HG03108 (cell line): ENCODE results near the gene PDHB.

Experiments
- ATAC-seq: cut with Tn5 transposase; IDR thresholded peaks from one replicate; pipeline ENCODE4 v1.9.1; 2021; ENCODE audit warnings: moderate library complexity; ENCODE audit not compliant: unreplicated experiment

Gene PDHB

DNA sequence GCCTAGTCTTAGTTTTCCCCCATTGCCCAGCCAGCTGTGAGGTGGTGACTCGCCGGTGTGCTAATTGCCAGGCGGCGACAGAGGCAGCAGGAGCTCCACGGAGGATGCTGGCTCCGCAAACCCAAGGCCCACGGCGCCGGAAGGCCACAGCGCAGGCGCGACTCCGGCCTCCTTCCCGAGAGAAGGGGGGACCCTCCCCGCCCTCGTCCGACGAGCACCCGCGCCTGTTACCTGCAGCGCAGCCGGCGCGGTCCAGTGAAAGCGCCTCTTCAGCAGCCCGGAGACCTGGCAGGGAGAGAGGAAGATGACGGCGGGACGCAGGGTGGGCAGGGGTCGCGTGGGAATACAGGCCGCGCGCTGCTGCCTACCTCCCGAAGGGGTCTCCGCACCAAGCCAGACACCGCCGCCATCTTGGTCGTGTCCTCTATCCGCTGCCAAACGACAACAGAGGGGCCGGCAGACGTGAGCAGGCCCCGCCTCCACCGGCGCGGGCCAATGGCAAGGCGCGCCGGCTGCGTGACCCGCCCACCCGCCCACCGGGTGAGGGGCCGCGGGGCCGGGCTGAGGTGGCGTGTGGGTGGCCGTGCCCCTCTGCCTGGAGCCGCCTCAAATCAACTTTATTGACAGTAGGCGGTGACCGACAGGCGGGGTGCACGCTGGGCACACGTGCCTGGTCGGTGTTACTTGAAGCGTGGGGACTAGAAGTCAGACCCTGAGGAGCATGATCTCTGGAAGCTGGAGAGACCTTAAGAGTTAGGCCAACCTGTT is at the start of gene PDHB:
TSS of gene PDHB (minus strand) at position 433 of the 768 bp plus-strand sequence. CDS start at position 410, 23 bp downstream.
- peak; percentile 86 for ATAC-seq

DNA sequence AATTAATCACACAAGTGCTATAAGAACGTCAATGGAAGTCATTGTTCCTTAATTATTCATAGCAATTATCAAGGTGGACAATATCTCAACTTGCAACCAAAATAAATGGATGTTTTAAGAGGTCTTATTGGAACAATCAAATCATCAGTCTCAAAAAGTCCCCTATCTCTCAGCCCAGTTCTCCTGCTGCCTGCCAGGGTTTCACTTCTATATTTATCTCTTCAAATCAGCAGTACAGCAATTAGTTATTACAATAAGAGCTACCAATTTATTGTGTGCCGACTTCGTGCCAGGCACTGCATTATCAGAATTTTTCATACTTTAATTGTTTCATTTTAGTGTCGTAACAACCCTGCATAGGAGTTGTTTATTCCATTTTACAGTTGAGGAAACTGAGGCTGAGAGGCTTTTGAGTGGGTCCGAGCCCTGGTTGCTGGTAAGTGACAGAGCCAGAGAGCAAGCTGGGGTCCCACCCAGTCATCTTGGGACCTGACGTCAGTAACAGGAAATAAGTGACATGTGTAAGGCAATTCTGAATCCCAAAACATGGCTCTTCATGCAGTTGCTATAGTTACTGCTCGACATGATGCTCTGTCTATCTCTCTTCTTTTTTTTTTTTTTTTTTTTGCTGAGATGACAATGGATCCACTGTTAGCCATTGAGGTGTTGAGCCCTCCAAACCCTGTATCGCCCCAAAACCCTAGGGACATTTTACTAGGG is 49.4 kb upstream of the PDHB start:
- ATAC-seq: no peak

DNA sequence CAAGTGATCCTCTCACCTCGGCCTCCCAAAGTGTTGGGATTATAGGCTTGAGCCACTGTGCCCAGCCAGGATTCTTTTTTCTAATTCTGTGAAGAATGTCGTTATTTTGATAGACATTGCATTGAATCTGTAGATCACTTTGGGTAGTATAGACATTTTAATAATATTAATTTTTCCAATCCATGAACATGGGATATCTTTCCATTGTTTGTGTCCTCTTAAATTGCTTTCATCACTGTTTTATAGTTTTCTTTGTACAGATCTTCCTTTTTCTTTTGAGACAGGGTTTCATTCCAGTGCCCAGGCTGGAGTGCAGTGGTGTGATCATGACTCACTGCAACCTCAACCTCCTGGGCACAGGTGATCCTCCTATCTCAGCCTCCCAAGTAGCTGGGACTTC is 46.7 kb upstream of the PDHB start:
- ATAC-seq: no peak

DNA sequence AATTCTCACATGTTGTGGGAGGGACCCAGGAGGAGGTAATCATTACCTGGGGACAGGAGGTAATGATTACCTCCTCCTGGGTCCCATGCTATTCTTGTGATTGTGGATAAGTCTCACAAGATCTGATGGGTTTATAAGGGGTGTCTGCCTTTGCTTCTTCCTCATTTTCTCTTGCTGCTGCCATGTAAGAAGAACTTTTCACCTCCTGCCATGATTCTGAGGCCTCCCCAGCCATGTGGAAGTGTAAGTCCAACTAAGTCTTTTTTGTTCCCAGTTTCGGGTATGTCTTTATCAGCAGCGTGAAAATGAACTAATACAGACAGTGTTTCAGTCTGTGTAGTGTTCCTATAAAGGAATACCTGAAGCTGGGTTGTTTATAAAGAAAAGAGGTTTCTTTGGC is 45.1 kb upstream of the PDHB start:
- ATAC-seq: no peak

DNA sequence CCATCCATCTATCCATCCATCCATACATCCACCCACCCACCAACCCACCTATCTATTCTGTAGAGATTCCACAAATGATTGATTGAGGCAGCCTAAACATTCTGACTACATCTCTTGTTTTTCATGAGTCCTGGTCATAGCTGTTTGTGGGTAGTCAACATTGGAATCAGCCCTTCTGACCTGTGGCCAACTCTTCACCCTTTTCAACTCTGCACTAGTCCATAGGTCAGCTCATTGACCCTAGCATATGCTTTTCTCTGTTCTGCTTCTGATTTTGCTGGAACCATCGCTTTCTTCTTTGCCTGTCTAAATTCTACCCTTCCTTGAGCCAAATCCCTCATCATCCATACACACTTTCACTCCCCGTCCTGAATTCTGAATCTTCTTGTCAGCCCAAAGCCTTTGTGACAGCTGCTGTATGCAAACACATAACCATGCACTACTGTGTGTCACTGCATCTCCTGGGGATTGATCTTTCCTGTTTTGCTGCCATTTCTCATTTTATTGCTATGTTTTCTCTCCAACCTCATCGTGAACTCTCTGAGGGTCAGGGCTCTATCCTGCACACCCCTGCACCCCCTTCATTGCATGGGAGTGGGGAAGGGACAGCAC is 41.4 kb upstream of the PDHB start:
- no peak for ATAC-seq

DNA sequence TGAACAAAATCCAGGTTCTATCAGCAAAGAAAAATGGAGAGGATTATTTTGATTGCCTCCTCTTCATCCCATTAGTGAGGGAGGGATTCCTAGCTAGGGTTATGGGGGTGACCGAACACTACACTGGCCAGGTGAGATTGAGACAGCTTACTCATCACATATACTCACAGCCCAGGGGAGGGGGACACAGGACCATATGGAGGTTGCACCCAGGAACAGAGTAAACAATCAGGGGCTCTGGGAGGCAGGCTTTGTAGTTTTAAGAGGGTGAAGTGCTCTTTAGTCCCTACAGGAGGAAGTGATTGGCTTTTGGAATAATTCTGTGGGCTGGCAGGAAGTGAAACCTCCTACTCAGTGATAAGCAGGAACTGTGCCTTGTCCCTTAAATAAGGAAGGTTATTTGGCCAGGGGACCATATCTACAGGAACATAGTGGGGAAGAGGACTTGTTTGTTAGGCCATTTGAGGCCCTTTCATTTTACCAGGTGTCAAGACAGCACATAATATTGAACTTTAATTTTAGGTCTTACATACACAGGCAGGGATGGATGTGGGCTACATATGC is 40.8 kb upstream of the PDHB start:
- ATAC-seq: no peak

DNA sequence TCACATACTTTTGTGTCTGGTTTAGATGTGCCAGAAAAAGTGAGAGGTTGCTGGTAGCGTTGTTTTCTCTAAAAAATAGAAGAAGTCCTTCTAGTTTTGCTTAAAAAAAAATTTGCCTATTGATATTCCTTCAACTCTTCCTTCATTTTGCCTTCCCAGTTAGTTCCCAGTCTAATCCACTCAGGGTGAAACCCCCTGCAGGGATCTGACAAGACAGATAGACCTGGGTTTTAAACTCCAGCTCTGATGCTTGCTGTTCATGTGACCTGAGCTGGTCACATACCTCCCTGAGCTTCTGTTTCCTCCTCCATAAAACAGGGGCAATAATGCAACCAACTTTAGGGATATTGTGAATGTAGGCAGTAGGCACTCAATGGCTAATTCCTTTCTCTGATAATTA is 39.6 kb upstream of the PDHB start:
- ATAC-seq: no peak

DNA sequence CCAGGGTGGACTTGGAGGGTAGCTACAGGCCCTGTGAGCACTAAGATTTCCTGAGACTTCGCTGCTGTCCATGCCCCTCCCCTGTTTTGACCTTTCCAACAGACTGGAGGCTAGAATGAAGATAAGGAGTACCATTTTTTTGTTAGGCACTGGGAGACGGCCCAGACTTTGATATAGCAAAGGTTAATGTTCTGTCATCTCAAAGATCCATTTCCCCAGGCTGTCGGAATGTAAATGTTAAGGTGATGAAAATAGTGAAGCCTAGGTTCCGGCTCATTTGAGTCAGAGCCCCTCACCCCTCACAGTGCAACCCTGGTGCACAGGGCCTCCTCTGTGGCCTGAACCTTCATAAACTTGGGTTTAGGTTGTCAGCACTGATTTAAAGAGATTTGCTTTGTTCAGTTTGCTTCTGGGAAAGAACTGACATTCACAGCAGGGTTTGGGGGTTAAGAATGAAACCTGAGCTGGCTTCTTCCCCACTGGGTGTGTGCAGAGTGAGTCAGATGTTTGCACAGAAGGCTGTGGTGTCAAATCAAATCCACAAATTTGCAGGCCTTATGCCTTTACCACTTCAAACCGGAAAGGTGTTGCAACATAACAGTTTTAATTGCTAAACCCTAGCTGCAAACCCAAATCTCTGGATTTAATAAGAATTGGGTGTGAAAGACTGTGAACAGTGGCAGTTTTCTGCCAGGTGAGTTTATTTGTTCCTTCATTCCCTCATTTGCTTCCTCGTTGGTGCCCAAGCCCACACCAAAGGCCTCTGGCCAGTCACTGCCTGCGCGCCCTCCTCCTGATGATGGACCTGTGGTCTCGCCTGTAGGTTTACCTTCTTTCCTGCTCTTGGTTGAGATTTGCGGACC is 37.6 kb upstream of the PDHB start:
- ATAC-seq: no peak

DNA sequence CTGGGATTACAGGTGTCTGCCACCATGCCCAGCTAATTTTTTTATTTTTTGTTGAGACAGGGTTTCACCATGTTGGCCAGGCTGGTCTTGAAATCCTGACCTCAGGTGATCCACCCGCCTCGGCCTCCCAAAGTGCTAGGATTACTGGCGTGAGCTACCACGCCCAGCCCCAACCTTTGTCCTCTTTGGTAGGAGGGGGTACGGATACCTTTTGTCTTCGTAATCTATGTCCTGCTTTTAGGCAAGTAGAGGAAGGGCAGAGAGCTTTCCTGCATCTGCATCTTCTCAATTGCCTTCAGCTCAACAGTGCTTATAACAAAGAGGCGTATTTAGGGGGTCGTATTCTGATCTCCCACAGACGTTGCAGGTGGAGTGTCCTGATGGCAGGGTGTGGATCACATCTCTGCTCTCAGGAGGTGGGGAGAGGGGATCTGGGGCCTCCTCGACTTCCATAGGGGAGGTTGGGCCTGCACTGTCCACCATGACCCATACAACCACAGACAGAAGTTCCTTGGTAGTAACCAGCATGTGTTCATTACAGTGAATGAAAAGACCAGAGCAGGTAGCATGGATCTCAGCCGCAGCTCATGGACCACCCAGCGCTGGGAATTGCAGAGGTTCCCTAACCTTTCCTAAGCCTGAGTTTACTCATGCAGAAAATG is 36.9 kb upstream of the PDHB start:
- ATAC-seq: no peak

DNA sequence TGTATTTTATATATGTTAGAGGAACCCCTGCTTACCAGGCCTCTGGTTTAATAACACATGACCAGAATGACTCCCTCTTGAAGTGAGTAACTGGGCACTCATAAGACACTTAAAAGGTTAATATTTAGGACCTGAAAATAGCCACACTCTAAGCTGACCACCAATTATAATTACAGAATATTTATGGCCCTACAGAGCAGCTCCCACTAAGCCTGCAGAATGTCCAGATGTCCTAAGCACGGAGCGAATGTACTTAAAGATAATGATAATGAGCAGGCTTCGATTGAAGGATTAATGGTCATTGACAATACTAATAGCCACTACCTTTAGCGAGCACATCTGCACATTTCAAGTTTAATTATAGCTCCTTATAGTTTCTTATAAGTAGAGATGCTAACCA is 35.5 kb upstream of the PDHB start:
- no peak for ATAC-seq

DNA sequence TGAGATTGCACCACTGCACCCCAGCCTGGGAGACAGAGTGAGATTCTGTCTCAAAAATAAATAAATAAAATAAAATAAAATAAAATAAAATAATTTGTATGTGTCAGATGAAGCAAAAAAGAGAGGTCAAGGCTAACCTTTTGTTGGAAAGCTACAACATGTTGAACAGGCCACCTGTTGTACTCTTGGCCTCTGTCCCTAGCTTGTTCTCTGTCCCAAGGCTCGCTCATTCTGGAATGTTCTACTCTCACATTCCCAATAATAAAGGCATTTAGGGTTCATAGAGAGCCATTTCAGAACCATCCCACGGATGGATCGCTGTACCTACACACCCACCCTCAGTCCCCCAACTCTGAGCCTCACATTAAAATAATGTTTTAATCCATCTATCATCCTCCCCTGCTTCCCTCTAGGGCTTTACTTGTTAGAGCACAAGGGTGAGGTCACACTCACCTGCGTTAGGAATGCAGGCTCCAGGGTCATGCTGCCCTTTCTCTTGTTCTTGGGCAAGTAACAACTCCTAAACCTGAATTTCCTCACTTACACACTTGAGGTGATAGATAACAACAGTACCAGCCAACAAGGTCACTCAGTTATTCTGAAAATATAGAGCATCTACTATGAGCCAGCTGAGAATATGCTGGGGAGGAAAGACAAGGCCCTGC is 33.4 kb upstream of the PDHB start:
- no peak for ATAC-seq

DNA sequence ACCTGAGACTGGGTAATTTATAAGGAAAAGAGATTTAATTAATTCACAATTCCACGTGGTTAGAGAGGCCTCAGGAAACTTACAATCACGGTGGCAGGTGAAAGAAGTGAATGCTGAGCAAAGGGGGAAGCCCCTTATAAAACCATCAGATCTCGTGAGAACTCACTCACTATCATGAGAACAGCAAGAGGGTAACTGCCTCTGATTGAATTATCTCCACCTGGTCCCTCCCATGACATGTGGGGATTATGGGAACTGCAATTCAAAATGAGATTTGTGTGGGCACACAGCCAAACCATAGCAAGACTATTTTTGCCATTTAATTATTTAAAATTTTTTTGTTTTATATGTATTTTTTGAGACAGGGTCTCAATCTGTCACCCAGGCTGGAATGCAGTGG is 31.2 kb upstream of the PDHB start:
- ATAC-seq: no peak

DNA sequence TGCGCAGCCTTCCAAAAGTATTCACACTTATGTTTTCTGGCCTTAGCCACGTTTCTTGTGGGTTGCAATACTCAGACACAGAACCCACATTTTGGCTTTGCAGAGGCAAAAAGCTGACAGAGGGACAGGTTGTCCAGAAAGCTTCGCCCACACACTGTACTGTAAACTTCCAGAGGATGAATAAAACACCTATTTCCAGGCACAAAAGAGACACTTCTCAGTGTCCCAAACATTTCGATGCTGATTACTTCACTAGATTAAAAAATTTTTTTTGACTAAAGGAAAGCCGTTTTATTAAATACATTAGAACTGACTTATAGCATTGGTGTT is 30.3 kb upstream of the PDHB start:
- ATAC-seq: no peak

DNA sequence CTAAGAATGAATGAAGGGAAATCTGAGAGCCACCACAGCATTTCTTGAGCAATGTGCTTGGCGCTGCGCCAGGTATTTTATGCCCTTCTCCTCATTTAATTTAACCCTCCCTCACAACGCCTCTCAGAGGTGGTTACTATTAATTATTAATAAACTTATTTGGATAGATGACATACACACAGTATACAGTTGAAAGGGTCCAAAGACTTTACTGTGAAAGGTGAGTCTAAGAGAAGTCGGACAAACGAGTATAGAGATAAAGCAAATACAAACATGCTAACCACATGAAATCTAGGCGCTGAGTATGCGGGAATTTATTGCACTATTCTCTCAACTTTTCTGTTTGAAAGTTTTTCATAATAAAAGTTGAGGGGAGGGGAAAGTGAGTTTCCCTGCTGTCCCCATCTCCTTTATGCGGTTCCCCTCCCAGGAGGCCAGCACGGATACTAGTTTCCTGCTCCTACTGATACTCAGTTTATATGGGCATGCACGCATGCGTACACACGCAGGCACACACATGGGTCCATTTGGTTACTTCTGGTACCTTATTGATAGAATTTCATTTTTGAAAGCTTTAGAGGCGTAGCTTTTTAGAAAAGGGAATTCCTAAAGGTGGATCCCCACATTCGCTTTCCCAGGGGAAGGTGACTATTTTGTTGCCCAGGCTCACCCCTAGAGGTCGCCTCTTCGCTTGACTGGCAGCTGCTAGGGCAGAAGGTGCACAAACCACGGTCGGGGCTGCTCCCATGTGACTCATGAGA is 29.7 kb upstream of the PDHB start:
- peak; percentile 92 for ATAC-seq

DNA sequence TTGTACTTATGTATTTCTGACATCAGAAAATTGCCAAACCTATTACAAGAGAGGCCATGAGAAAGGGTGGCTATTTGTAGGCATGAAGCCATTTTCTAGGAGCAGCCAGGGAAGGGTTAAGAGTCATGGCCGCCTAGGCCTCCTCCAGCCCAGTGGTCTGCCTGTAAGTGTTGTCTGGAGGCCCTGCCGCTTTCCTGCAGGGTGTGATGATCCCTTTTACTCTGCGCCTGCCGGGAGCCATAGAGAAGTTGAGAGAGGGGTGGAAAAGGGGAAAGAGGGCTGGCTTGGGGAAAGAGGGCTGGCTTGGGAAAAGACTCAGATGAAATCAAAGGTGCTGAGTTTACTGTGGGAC is 29.2 kb upstream of the PDHB start:
- no peak for ATAC-seq

DNA sequence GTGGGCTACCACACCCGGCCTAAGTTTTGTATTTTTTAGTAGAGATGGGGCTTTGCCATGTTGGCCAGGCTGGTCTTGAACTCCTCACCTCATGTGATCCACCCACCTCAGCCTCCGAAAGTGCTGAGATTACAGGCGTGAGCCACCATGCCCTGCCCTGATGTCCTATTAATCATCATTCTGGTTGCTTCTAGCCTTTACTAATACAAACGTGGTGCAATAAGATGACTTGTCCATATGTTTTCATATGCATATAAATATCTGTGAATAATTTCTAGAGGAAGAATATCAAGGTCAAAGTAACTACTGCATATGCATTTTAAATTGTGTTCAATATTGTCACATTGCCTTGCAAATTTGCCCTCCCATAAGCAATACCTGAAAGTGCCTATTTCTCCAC is 25.5 kb upstream of the PDHB start:
- ATAC-seq: no peak

DNA sequence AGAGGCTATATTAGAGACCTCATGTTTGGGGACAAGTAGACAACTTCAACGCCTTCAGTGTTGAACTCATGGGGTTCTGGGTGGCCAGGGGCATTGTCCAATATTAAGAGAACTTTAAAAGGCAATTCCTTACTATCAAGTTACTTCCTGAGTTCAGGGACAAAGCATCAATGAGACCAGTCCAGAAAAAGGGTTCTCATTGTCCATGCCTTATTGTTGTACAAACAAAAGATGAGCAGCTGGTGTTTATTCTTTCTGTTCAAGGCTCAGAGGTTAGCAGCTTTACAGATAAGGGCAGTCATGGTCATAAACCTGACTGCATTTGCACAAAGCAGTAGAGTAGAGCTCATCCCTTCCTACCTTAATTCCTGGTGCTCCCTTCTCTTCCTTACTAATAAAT is 18.5 kb upstream of the PDHB start:
- ATAC-seq: no peak

DNA sequence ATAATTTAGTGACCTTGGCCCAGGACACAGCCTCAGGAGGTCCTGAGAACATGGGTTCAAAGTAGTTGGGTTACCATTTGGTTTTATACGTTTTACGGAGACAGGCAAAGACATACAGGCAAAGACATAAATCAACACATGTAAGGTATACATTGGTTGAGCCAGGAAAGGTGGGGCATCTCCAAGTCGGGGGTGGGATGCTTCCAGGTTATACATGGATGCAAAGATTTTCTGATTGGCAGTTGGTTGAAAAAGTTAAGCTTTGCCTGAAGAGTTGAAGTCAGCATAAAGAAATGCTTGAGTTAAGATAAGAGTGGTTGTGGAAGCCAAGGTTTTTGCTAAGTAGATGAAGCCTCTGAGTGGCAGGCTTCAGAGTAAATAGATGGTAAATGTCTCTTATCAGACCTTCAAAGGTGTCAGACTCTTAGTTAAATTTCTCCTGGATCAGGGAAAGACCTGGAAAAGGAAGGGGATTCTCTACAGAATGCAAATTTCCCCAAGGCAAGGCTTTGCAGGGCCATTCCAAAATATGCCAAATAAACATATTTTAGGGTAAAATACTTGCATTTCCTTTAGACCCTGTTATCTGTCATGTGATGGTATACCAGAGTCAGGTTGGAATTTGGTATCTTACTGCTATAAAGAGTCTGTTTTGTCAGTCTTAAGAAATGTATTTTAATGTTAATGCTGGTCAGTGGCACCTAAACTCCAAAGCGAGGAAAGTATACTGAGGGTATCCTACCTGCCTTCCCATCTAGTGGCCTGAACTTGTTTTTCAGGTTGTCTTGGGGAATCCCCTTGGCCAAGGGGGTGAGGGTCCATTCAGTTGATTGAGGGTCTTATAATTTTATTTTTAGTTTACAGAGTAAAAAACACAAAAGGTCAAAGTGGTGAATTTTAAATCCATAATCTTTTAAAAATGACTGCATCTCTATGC is 8.2 kb upstream of the PDHB start:
- no peak for ATAC-seq
